Gastroesophageal sphincter (tissue), 4 donors: ENCODE results near the gene COX14. TPM values are rescaled to one million over a fixed set of nuclear protein-coding genes. Genes with fewer than 3 reads are reported as not detected.

Experiments
- ATAC-seq: fragments of 150-250 bp; one replicate; pipeline ENCODE4 v1.9.1; 2016; ENCODE audit warnings: mild to moderate bottlenecking, moderate library complexity
- H3K27ac ChIP-seq, 4 donors: fragments of 200-600 bp; sonication (generic) in 3 of 4; 1 replicate in 3 of 4; 2 replicates in 1 of 4; pipeline ENCODE4 v1.5.1; 2016 to 2019
- H3K27me3 ChIP-seq: fragments of 200-600 bp; sonication (generic); one replicate; pipeline ENCODE4 v1.5.1; 2019
- H3K36me3 ChIP-seq, 2 donors: fragments of 200-600 bp; sonication (generic); one replicate each; pipeline ENCODE4 v1.5.1; 2019; ENCODE audit warnings: control low read depth in 1 of 2
- H3K4me1 ChIP-seq, 3 donors: fragments of 200-600 bp; sonication (generic); 1 replicate in 2 of 3; 2 replicates in 1 of 3; pipeline ENCODE4 v1.5.1; 2016 to 2019; ENCODE audit warnings: control low read depth in 2 of 3
- H3K4me3 ChIP-seq, 2 donors: fragments of 200-600 bp; sonication (generic); one replicate each; pipeline ENCODE4 v1.5.1; 2019; ENCODE audit warnings: mild to moderate bottlenecking in 1 of 2, moderate library complexity in 1 of 2
- H3K9me3 ChIP-seq, 3 donors: fragments of 200-600 bp; sonication (generic); one replicate each; pipeline ENCODE4 v1.5.1; 2017 to 2019; ENCODE audit warnings: control low read depth in 2 of 3
- EP300 ChIP-seq: sonication (generic); formaldehyde crosslinking; IDR thresholded peaks from one replicate; pipeline ENCODE4 v1.6.1; 2017; ENCODE audit warnings: antibody characterized with exemption, mild to moderate bottlenecking
- POLR2A ChIP-seq, 2 donors: fragments of 450-650 bp; IDR thresholded peaks; one replicate each; pipeline ENCODE4 v1.6.1; 2017; ENCODE audit warnings: antibody characterized with exemption in 2 of 2, mild to moderate bottlenecking in 2 of 2, moderate library complexity in 1 of 2
- POLR2AphosphoS5 ChIP-seq: sonication (generic); formaldehyde crosslinking; IDR thresholded peaks from one replicate; pipeline ENCODE4 v1.6.1; 2017; ENCODE audit warnings: antibody characterized with exemption
- WGBS, 2 donors: methylation state at CpG; one replicate each; pipeline ENCODE4 v1.1.5; 2018; ENCODE audit warnings: low coverage in 1 of 2; 5-methylcytosine and 5-hydroxymethylcytosine counted together
- total RNA-seq, 4 donors: library from RNA; depleted of rRNA; stranded (reverse); fragments of >200 nt; gene quantifications; one replicate each; pipeline ENCODE4 v1.1.0, GENCODE V29; 2016
- TF ChIP-seq, protein P1 (sequence below), 4 experiments: fragments of 200-600 bp in 2 of 4; fragments of 450-650 bp in 2 of 4; sonication (generic) in 1 of 4; IDR thresholded peaks; one replicate each; pipeline ENCODE4 v1.5.1; 2017 to 2019; ENCODE audit warnings: antibody characterized with exemption in 4 of 4, mild to moderate bottlenecking in 2 of 4, moderate library complexity in 2 of 4

The COX14 gene
- total RNA-seq, 4 donors from 2014 or later, result 66.1 to 111 (median 81.0) TPM

DNA sequence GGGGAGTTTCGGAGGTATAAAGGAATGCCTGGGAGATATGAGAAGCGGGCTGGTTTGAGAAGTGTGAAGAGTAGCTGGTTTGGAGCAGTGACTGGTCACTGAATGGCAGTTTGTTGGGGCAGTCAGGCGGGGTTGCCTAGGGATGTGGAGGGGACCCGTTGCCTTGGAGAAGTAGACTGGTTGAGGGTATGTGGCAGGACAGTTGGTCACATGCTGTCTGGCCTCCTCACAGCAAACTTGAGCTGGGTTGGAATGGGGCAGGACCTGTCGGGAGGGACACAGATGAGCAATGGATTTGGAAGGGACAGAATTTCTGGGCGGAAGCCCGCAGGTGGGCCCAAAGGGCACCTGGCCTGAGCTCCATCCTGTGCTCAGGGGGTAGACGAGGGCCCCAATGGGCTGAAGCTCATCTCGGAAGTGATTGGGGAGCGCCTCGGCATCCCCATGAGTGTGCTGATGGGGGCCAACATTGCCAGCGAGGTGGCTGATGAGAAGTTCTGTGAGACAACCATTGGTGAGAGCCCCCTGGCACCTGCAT lies 6.1 kb upstream of the COX14 start:
- Histone ChIP-seq H3K9me3 (no peaks in the 10 kb centered on the region), H3K4me3 (no peak overlapping the region), H3K36me3 (peaks cover 0 to 5% of the 10 kb centered on the region in 2 donors), H3K27me3 (no peaks in the 10 kb centered on the region), H3K27ac (no peak overlapping the region), H3K4me1 (peaks cover 0 to 43% (median 19%) of the 10 kb centered on the region in 3 donors)
- no peak for ATAC-seq
- TF ChIP-seq POLR2AphosphoS5 (no peak), EP300 (no peak), POLR2A (IDR thresholded peaks at IDR 0.05) (no peak)
- TF ChIP-seq, protein P1, sequence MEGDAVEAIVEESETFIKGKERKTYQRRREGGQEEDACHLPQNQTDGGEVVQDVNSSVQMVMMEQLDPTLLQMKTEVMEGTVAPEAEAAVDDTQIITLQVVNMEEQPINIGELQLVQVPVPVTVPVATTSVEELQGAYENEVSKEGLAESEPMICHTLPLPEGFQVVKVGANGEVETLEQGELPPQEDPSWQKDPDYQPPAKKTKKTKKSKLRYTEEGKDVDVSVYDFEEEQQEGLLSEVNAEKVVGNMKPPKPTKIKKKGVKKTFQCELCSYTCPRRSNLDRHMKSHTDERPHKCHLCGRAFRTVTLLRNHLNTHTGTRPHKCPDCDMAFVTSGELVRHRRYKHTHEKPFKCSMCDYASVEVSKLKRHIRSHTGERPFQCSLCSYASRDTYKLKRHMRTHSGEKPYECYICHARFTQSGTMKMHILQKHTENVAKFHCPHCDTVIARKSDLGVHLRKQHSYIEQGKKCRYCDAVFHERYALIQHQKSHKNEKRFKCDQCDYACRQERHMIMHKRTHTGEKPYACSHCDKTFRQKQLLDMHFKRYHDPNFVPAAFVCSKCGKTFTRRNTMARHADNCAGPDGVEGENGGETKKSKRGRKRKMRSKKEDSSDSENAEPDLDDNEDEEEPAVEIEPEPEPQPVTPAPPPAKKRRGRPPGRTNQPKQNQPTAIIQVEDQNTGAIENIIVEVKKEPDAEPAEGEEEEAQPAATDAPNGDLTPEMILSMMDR (IDR thresholded peaks at IDR 0.05), result no peak
- 88 to 93% methylated on average over 6 to 7 of the region's 12 CpGs for WGBS, 2 donors

- no peak for ATAC-seq
- 83% methylated on average over 2 of the region's 3 CpGs; no CpG with 5 or more reads in 1 of the 2 donors for WGBS, 2 donors
These were observed 5.1 kb upstream of the COX14 start for GRCh38 chr12:50106907-50107306.

GRCh38 chr12:50107416-50108268 lies 4.4 kb upstream of the COX14 start:
- Histone ChIP-seq H3K27ac (no peak overlapping the region), H3K36me3 (no peaks in the 10 kb centered on the region), H3K4me1 (peaks cover 0 to 49% (median 24%) of the 10 kb centered on the region in 3 donors), H3K9me3 (no peaks in the 10 kb centered on the region), H3K27me3 (no peaks in the 10 kb centered on the region), H3K4me3 (no peak overlapping the region)
- WGBS, 2 donors, result 92 to 93% methylated on average over 2 to 13 of the region's 17 CpGs
- TF ChIP-seq POLR2AphosphoS5 (no peak), POLR2A (IDR thresholded peaks at IDR 0.05) (no peak), EP300 (no peak)
- TF ChIP-seq, protein P1 (IDR thresholded peaks at IDR 0.05), result no peak
- no peak for ATAC-seq

More at GRCh38 chr12:50106907-50107306, 5.1 kb upstream of the COX14 start:
- Histone ChIP-seq H3K4me3 (no peak overlapping the region), H3K27ac (no peak overlapping the region), H3K27me3 (no peaks in the 10 kb centered on the region), H3K9me3 (no peaks in the 10 kb centered on the region), H3K4me1 (peaks cover 0 to 49% (median 24%) of the 10 kb centered on the region in 3 donors), H3K36me3 (no peaks in the 10 kb centered on the region)
- TF ChIP-seq, protein P1 (IDR thresholded peaks at IDR 0.05), result no peak
- TF ChIP-seq EP300 (no peak), POLR2A (IDR thresholded peaks at IDR 0.05) (no peak), POLR2AphosphoS5 (no peak)

- H3K27ac ChIP-seq, result peak overlapping the region in 3 of 4 donors; percentile 85 to 89 (median 87)
- no CpG with 5 or more reads among the region's 3 CpGs for WGBS, 2 donors
- no peak overlapping the region for H3K4me3 ChIP-seq
- no peaks in the 10 kb centered on the region for H3K27me3 ChIP-seq
- TF ChIP-seq POLR2A (IDR thresholded peaks at IDR 0.05) (no peak), POLR2AphosphoS5 (no peak), EP300 (no peak)
- TF ChIP-seq, protein P1 (IDR thresholded peaks at IDR 0.05), result no peak
- peaks cover 0 to 55% (median 26%) of the 10 kb centered on the region in 3 donors for H3K4me1 ChIP-seq
- no peak for ATAC-seq
- no peaks in the 10 kb centered on the region for H3K36me3 ChIP-seq
- no peaks in the 10 kb centered on the region for H3K9me3 ChIP-seq
These were observed 2.7 kb upstream of the COX14 start for GRCh38 chr12:50109319-50109718.
